ENCODE data around the gene NUSAP1.
"Not testable (repeated sequence)": the region's sequence is repeated elsewhere in the genome, so short reads cannot be mapped to it uniquely, and the experiment has no call there.

The NUSAP1 gene

GRCh38 chr15:41332194-41333025, at the start of gene NUSAP1, which contains the start of gene OIP5:
Gene NUSAP1, plus strand, starts transcription at chr15:41332881. Its CDS starts 77 bp downstream, at chr15:41332958.
Gene OIP5, minus strand, starts transcription at chr15:41332591. Its CDS starts 30 bp downstream, at chr15:41332561.
- DNase-seq (ENCODE audit: low read depth), result peak; percentile 100

- DNase-seq (ENCODE audit: low read depth), result not testable (repeated sequence)
Observed at GRCh38 chr15:41282980-41283652, 49.6 kb upstream of the NUSAP1 start.

- peak; percentile 99 for DNase-seq (ENCODE audit: low read depth)
Observed at GRCh38 chr15:41283653-41284426, 48.8 kb upstream of the NUSAP1 start.

GRCh38 chr15:41284427-41285177, 48.1 kb upstream of the NUSAP1 start:
- DNase-seq (ENCODE audit: low read depth), result no peak

- no peak for DNase-seq (ENCODE audit: low read depth)
Observed at GRCh38 chr15:41285285-41285684, 47.4 kb upstream of the NUSAP1 start.

- DNase-seq (ENCODE audit: low read depth), result no peak
Observed at GRCh38 chr15:41286665-41287333, 45.9 kb upstream of the NUSAP1 start.

- no peak for DNase-seq (ENCODE audit: low read depth)
Observed at GRCh38 chr15:41288464-41288863, 44.2 kb upstream of the NUSAP1 start.

GRCh38 chr15:41289953-41290352, 42.7 kb upstream of the NUSAP1 start:
- DNase-seq (ENCODE audit: low read depth), result no peak

- no peak for DNase-seq (ENCODE audit: low read depth)
Observed at GRCh38 chr15:41291065-41291631, 41.5 kb upstream of the NUSAP1 start.

GRCh38 chr15:41292521-41292920, 40.2 kb upstream of the NUSAP1 start:
- DNase-seq (ENCODE audit: low read depth), result no peak

GRCh38 chr15:41301139-41301538, 31.5 kb upstream of the NUSAP1 start:
- DNase-seq (ENCODE audit: low read depth), result not testable (repeated sequence)

GRCh38 chr15:41301587-41301986, 31.1 kb upstream of the NUSAP1 start:
- no peak for DNase-seq (ENCODE audit: low read depth)

- DNase-seq (ENCODE audit: low read depth), result no peak
Observed at GRCh38 chr15:41304149-41304770, 28.4 kb upstream of the NUSAP1 start.

- no peak for DNase-seq (ENCODE audit: low read depth)
Observed at GRCh38 chr15:41307679-41308078, 25.0 kb upstream of the NUSAP1 start.

- no peak for DNase-seq (ENCODE audit: low read depth)
Observed at GRCh38 chr15:41309226-41309905, 23.3 kb upstream of the NUSAP1 start.

GRCh38 chr15:41320805-41321330, 11.8 kb upstream of the NUSAP1 start:
- not testable (repeated sequence) for DNase-seq (ENCODE audit: low read depth)

GRCh38 chr15:41323611-41324010, 9.1 kb upstream of the NUSAP1 start:
- DNase-seq (ENCODE audit: low read depth), result no peak

- DNase-seq (ENCODE audit: low read depth), result no peak
Observed at GRCh38 chr15:41331281-41331680, 1.4 kb upstream of the NUSAP1 start.

GRCh38 chr15:41331833-41332193, 868 bp upstream of the NUSAP1 start:
- DNase-seq (ENCODE audit: low read depth), result peak; percentile 36
